Activated B cell treated with CpG ODN at 0.5 μM for 24 hours (primary cell): ENCODE data around the gene KRTAP5-2. TPM values are rescaled to one million over a fixed set of nuclear protein-coding genes. Genes with fewer than 3 reads are reported as not detected.
"Not testable (repeated sequence)": the region's sequence is repeated elsewhere in the genome, so short reads cannot be mapped to it uniquely, and the experiment has no call there.

Experiments
- ATAC-seq: fragments of 200-7000 bp; cut with Tn5 transposase; one replicate; pipeline ENCODE4 v1.10.0; 2021; ENCODE audit warnings: low read depth, mild to moderate bottlenecking, moderate library complexity
- CTCF ChIA-PET: fragments of 350-600 bp; sonication (Branson Sonifier 250); formaldehyde crosslinking; loops from one replicate; lab custom pipeline; 2021; ENCODE audit warnings: antibody characterized with exemption; lab: Charles Lee
- POLR2A ChIA-PET: fragments of 350-600 bp; sonication (Branson Sonifier 250); formaldehyde crosslinking; loops from one replicate; lab custom pipeline; 2021; ENCODE audit warnings: antibody characterized with exemption; lab: Charles Lee
- DNase-seq: peaks from one replicate; pipeline ENCODE4 v3.0.0; 2022
- H3K27ac Mint-ChIP-seq: one replicate; pipeline ENCODE4 v1.8.0; 2020; ENCODE audit warnings: mixed read lengths
- H3K27me3 Mint-ChIP-seq: one replicate; pipeline ENCODE4 v1.8.0; 2021; ENCODE audit warnings: mixed read lengths
- H3K36me3 Mint-ChIP-seq: one replicate; pipeline ENCODE4 v1.8.0; 2021; ENCODE audit warnings: low read depth, mixed read lengths
- H3K4me1 Mint-ChIP-seq: one replicate; pipeline ENCODE4 v1.8.0; 2021; ENCODE audit warnings: mixed read lengths
- H3K4me3 Mint-ChIP-seq: one replicate; pipeline ENCODE4 v1.8.0; 2020; ENCODE audit warnings: mild to moderate bottlenecking, mixed read lengths
- H3K9me3 Mint-ChIP-seq: one replicate; pipeline ENCODE4 v1.8.0; 2020; ENCODE audit warnings: mixed read lengths
- CTCF ChIP-seq: fragments of 200-600 bp; IDR thresholded peaks from one replicate; pipeline ENCODE4 v1.8.0; 2022; ENCODE audit warnings: antibody characterized with exemption, mild to moderate bottlenecking
- intact Hi-C: fragments of 100-400 bp; cut with micrococcal nuclease; formaldehyde crosslinking; loops from one replicate; pipeline ENCODE4 v1.15.1; 2024
- total RNA-seq: library from RNA; stranded (reverse); gene quantifications from 2 replicates; pipeline ENCODE4 v1.2.3, GENCODE V29; 2022

The KRTAP5-2 gene, protein sequence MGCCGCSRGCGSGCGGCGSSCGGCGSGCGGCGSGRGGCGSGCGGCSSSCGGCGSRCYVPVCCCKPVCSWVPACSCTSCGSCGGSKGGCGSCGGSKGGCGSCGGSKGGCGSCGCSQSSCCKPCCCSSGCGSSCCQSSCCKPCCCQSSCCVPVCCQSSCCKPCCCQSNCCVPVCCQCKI
- not detected in 2 replicates for total RNA-seq

GRCh38 chr11:1597994-1598380, at the start of gene KRTAP5-2:
TSS of gene KRTAP5-2 (minus strand) at chr11:1598294. CDS start at chr11:1598250, 44 bp downstream.
- ChIA-PET CTCF (no interaction called here), POLR2A (no interaction called here)
- Mint-ChIP-seq H3K4me1 (peaks cover 15% of the 10 kb centered on the region), H3K9me3 (no peaks in the 10 kb centered on the region), H3K27ac (no peak within 1 kb of the TSS), H3K27me3 (peaks cover 37% of the 10 kb centered on the region), H3K4me3 (no peak within 1 kb of the TSS), H3K36me3 (no peaks in the 10 kb centered on the region)
- intact Hi-C loops: no loop called here
- no peak for DNase-seq
- TF ChIP-seq CTCF: no peak
- no peak for ATAC-seq

DNA sequence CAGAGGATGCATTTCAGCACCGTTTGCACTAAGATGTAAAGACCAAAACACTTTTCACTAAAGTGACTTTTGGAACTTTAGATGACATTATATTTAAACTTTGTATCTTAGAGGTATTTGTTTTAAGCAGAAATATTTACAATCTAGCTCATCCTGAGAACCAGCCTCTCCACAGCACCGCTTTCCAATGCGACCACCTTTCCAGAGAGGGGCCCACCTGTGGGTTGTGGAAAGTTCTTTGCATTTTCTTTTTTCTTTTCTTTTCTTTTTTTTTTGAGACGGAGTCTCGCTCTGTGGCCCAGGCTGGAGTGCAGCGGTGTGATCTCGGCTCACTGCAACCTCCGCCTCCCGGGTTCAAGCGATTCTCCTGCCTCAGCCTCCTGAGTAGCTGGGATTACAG, 48.4 kb upstream of the KRTAP5-2 start:
- H3K36me3 Mint-ChIP-seq, POLR2A ChIA-PET: not testable (repeated sequence)

GRCh38 chr11:1645357-1645821, 47.3 kb upstream of the KRTAP5-2 start:
- no peak for ATAC-seq
- CTCF ChIA-PET: interaction anchor here (1.0 kb wide), 1 partner anchor 356 kb away, joined by 6 read pairs; no protein-coding TSS in a partner anchor

More for the DNA sequence above, 48.4 kb upstream of the KRTAP5-2 start:
- intact Hi-C loops, H3K27me3 Mint-ChIP-seq, CTCF ChIA-PET, DNase-seq, H3K4me3 Mint-ChIP-seq, H3K27ac Mint-ChIP-seq, H3K4me1 Mint-ChIP-seq, ATAC-seq, H3K9me3 Mint-ChIP-seq: not testable (repeated sequence)

GRCh38 chr11:1644601-1645356, 46.7 kb upstream of the KRTAP5-2 start:
- Mint-ChIP-seq H3K4me1 (peaks cover 2% of the 10 kb centered on the region), H3K36me3 (no peaks in the 10 kb centered on the region), H3K9me3 (no peaks in the 10 kb centered on the region), H3K27ac (no peak overlapping the region), H3K4me3 (no peak overlapping the region), H3K27me3 (peaks cover 18% of the 10 kb centered on the region)
- intact Hi-C loops: no loop called here
- ATAC-seq (no peak), DNase-seq (no peak)
- ChIA-PET CTCF (interaction anchor here (1.0 kb wide), 1 partner anchor 356 kb away, joined by 6 read pairs; no protein-coding TSS in a partner anchor), POLR2A (no interaction called here)
- TF ChIP-seq CTCF: no peak

More at GRCh38 chr11:1645357-1645821, 47.3 kb upstream of the KRTAP5-2 start:
- H3K27ac Mint-ChIP-seq: no peak overlapping the region
- no peaks in the 10 kb centered on the region for H3K9me3 Mint-ChIP-seq
- intact Hi-C loops: no loop called here
- POLR2A ChIA-PET: no interaction called here
- H3K27me3 Mint-ChIP-seq: peaks cover 13% of the 10 kb centered on the region
- no peak for TF ChIP-seq CTCF
- H3K4me3 Mint-ChIP-seq: no peak overlapping the region
- no peaks in the 10 kb centered on the region for H3K4me1 Mint-ChIP-seq
- H3K36me3 Mint-ChIP-seq: no peaks in the 10 kb centered on the region
- DNase-seq: no peak

DNA sequence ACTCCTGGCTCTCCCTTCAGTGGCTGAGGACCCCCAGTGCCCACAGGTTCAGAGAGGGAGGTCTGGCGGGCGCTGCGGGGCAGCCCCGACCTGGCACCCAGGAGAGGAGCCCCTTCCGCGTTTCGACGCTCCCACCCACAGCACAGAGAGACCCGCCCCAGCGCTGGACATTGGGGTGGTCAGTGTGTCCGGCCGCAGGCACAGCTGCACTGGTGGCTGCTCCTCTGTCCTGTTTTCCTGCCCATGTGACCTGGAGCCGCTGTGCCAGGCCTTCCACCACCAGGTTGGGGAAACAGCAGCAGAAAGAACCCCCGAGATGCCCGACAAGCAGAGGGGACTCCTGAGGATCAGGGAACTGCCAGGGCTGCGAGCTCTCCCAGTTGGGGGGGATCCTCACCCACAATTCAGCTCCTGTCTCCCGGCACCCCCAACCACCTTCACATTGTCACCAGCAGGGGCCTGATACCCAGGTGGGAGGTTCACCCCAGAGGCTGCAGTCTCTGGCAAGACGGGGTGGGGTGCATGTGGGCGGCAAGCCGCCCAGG, 45.1 kb upstream of the KRTAP5-2 start:
- peaks cover 24% of the 10 kb centered on the region for H3K27me3 Mint-ChIP-seq
- H3K27ac Mint-ChIP-seq: no peak overlapping the region

More for the DNA sequence above, 45.1 kb upstream of the KRTAP5-2 start:
- no peak for TF ChIP-seq CTCF
- Mint-ChIP-seq H3K4me3 (no peak overlapping the region), H3K36me3 (no peaks in the 10 kb centered on the region), H3K9me3 (no peaks in the 10 kb centered on the region), H3K4me1 (peaks cover 2% of the 10 kb centered on the region)
- ATAC-seq: no peak
- intact Hi-C loops: no loop called here
- no peak for DNase-seq
- ChIA-PET CTCF (interaction anchor here (1.3 kb wide), 1 partner anchor 9 kb away, joined by 5 read pairs; no protein-coding TSS in a partner anchor), POLR2A (no interaction called here)
